Vagina (tissue), 2 donors: ENCODE data around the gene ALK.

Experiments
- CTCF ChIP-seq, 3 experiments: fragments of 450-650 bp in 2 of 3; fragments of 200-600 bp in 1 of 3; sonication (generic) in 1 of 3; IDR thresholded peaks; one replicate each; pipeline ENCODE4 v1.5.1; 2017 to 2019; ENCODE audit warnings: antibody characterized with exemption in 3 of 3, mild to moderate bottlenecking in 2 of 3, moderate library complexity in 2 of 3
- POLR2A ChIP-seq, 2 donors: fragments of 450-650 bp; IDR thresholded peaks; one replicate each; pipeline ENCODE4 v1.6.1; 2017; ENCODE audit warnings: antibody characterized with exemption in 2 of 2, mild to moderate bottlenecking in 2 of 2, moderate library complexity in 2 of 2
- POLR2AphosphoS5 ChIP-seq, 2 donors: sonication (generic); formaldehyde crosslinking; IDR thresholded peaks; one replicate each; pipeline ENCODE4 v1.9.0; 2017; ENCODE audit warnings: antibody characterized with exemption in 2 of 2, mild to moderate bottlenecking in 2 of 2, low read depth in 1 of 2; ENCODE audit not compliant: insufficient read depth in 1 of 2

GRCh38 chr2:29175338-29175737, 746.0 kb downstream of the ALK start:
- TF ChIP-seq CTCF (IDR thresholded peaks at IDR 0.05) (no peak), POLR2A (IDR thresholded peaks at IDR 0.05) (no peak), POLR2AphosphoS5 (IDR thresholded peaks at IDR 0.05; ENCODE audit: insufficient read depth in 1 of 2, low read depth in 1 of 2) (no peak)
